PC-3 (cell line): ENCODE results near the gene CCDC88B. TPM values are rescaled to one million over a fixed set of nuclear protein-coding genes. Genes with fewer than 3 reads are reported as not detected.

Experiments
- ATAC-seq: fragments of 200-7000 bp; cut with Tn5 transposase; 2 replicates; pipeline ENCODE4 v1.9.1; 2020; ENCODE audit warnings: mild to moderate bottlenecking, moderate library complexity
- BruUV-seq: library from RNA; stranded (reverse); fragments of 400-500 nt; replicated peaks from 2 replicates; lab custom pipeline; 2021; lab: Mats Ljungman, UMichigan
- CTCF ChIA-PET: fragments of 300-600 bp; sonication (Branson Sonifier 250); formaldehyde crosslinking; loops from one replicate; lab custom pipeline; 2022; ENCODE audit warnings: antibody characterized with exemption; lab: Charles Lee
- POLR2A ChIA-PET: fragments of 300-600 bp; sonication (Branson Sonifier 250); formaldehyde crosslinking; loops from one replicate; lab custom pipeline; 2022; ENCODE audit warnings: antibody characterized with exemption; ENCODE audit not compliant: unreplicated experiment; lab: Charles Lee
- DNase-seq: peaks from one replicate; pipeline ENCODE4 v3.0.0-alpha.2; 2015
- H2AFZ ChIP-seq: fragments of 300-600 bp; sonication (generic); 2 replicates; pipeline ENCODE4 v1.6.0; 2016; ENCODE audit warnings: antibody characterized with exemption, low read length
- H3F3A ChIP-seq: fragments of 300-600 bp; sonication (generic); one replicate; pipeline ENCODE4 v1.6.0; 2017; ENCODE audit warnings: antibody characterized with exemption, low read length, control low read depth, mild to moderate bottlenecking; ENCODE audit not compliant: unreplicated experiment
- H3K27ac ChIP-seq: fragments of 300-600 bp; sonication (generic); 2 replicates; pipeline ENCODE4 v1.5.1; 2016; ENCODE audit warnings: mild to moderate bottlenecking, low read length
- H3K27me3 ChIP-seq: fragments of 300-600 bp; sonication (generic); 2 replicates; pipeline ENCODE4 v1.6.1; 2016; ENCODE audit warnings: low read length, mixed read lengths
- H3K36me3 ChIP-seq: fragments of 300-600 bp; sonication (generic); 2 replicates; pipeline ENCODE4 v1.6.1; 2016; ENCODE audit warnings: low read depth, mixed run types, low read length, mixed read lengths
- H3K4me1 ChIP-seq: fragments of 300-600 bp; sonication (generic); 2 replicates; pipeline ENCODE4 v1.5.1; 2016; ENCODE audit warnings: low read length; ENCODE audit not compliant: insufficient read depth
- H3K4me2 ChIP-seq: fragments of 300-600 bp; sonication (generic); 2 replicates; pipeline ENCODE4 v1.6.0; 2016; ENCODE audit warnings: low read length
- H3K4me3 ChIP-seq: fragments of 300-600 bp; sonication (generic); 2 replicates; pipeline ENCODE4 v1.5.1; 2016; ENCODE audit warnings: mild to moderate bottlenecking, low read length, mixed read lengths
- H3K79me2 ChIP-seq: fragments of 300-600 bp; sonication (generic); 2 replicates; pipeline ENCODE4 v1.6.1; 2017; ENCODE audit warnings: low read length, mixed read lengths
- H3K9ac ChIP-seq: fragments of 300-600 bp; sonication (generic); 2 replicates; pipeline ENCODE4 v1.6.0; 2016; ENCODE audit warnings: mild to moderate bottlenecking, low read length
- H3K9me2 ChIP-seq: fragments of 300-600 bp; sonication (generic); replicated peaks from 2 replicates; pipeline ENCODE4 v1.6.1; 2016; ENCODE audit warnings: mixed run types, low read length, mixed read lengths
- H3K9me3 ChIP-seq: fragments of 300-600 bp; sonication (generic); 2 replicates; pipeline ENCODE4 v1.6.1; 2016; ENCODE audit warnings: low read length, mixed read lengths
- H4K20me1 ChIP-seq: fragments of 300-600 bp; sonication (generic); 2 replicates; pipeline ENCODE4 v1.6.1; 2016; ENCODE audit warnings: low read length, mixed read lengths
- EZH2 ChIP-seq: fragments of 300-600 bp; sonication (generic); IDR thresholded peaks from one replicate; pipeline ENCODE4 v1.6.1; 2017; ENCODE audit warnings: antibody characterized with exemption, mild to moderate bottlenecking, low read length; ENCODE audit not compliant: unreplicated experiment
- EZH2phosphoT487 ChIP-seq: fragments of 300-600 bp; sonication (generic); IDR thresholded peaks from 2 replicates; pipeline ENCODE4 v1.6.1; 2018; ENCODE audit warnings: mild to moderate bottlenecking, antibody characterized with exemption, low read length, borderline replicate concordance
- intact Hi-C: fragments of 100-400 bp; cut with micrococcal nuclease; formaldehyde crosslinking; loops from 2 replicates; pipeline ENCODE4 v1.9.0; 2023
- total RNA-seq: library from RNA; depleted of rRNA; stranded (reverse); fragments of >200 nt; gene quantifications from 2 replicates; pipeline ENCODE4 v1.2.3, GENCODE V29; 2014
- TF ChIP-seq, protein P1 (sequence below): fragments of 300-600 bp; sonication (generic); conservative IDR thresholded peaks from 2 replicates; pipeline ENCODE4 v1.5.1; 2017; ENCODE audit warnings: antibody characterized with exemption, low read depth, mild to moderate bottlenecking, low read length

The CCDC88B gene
- total RNA-seq, 1 experiment from 2014 or later: 21.0 TPM

- no peaks in the 10 kb centered on the region for H3K27me3 ChIP-seq
- no peaks in the 10 kb centered on the region for H3K9me2 ChIP-seq
- no peak overlapping the region for H3K4me3 ChIP-seq
- no peak for ATAC-seq
- peaks cover 10% of the 10 kb centered on the region for H3K4me1 ChIP-seq
- no peak overlapping the region for H3K4me2 ChIP-seq
- no peaks in the 10 kb centered on the region for H3K79me2 ChIP-seq
- TF ChIP-seq EZH2phosphoT487 (no peak), EZH2 (no peak)
- TF ChIP-seq, protein P1, sequence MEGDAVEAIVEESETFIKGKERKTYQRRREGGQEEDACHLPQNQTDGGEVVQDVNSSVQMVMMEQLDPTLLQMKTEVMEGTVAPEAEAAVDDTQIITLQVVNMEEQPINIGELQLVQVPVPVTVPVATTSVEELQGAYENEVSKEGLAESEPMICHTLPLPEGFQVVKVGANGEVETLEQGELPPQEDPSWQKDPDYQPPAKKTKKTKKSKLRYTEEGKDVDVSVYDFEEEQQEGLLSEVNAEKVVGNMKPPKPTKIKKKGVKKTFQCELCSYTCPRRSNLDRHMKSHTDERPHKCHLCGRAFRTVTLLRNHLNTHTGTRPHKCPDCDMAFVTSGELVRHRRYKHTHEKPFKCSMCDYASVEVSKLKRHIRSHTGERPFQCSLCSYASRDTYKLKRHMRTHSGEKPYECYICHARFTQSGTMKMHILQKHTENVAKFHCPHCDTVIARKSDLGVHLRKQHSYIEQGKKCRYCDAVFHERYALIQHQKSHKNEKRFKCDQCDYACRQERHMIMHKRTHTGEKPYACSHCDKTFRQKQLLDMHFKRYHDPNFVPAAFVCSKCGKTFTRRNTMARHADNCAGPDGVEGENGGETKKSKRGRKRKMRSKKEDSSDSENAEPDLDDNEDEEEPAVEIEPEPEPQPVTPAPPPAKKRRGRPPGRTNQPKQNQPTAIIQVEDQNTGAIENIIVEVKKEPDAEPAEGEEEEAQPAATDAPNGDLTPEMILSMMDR: no peak
- no peaks in the 10 kb centered on the region for H3K9me3 ChIP-seq
- no TSS peak for BruUV-seq
- no peaks in the 10 kb centered on the region for H3K36me3 ChIP-seq
- H3K27ac ChIP-seq: no peak overlapping the region
- intact Hi-C loops: no loop called here
- no peak overlapping the region for H2AFZ ChIP-seq
- H4K20me1 ChIP-seq: no peaks in the 10 kb centered on the region
- CTCF ChIA-PET: no interaction called here
- H3F3A ChIP-seq: no peaks in the 10 kb centered on the region
- no peak overlapping the region for H3K9ac ChIP-seq
- POLR2A ChIA-PET: no interaction called here
- no peak for DNase-seq
Measured at GRCh38 chr11:64396079-64396591, 56.1 kb downstream of the CCDC88B start.

GRCh38 chr11:64400102-64400501 is 60.1 kb downstream of the CCDC88B start:
- H3K36me3 ChIP-seq: no peaks in the 10 kb centered on the region
- H3K9ac ChIP-seq: no peak overlapping the region
- H3K4me2 ChIP-seq: peak overlapping the region; percentile 46
- H3K27ac ChIP-seq: no peak overlapping the region
- TF ChIP-seq EZH2 (no peak), EZH2phosphoT487 (no peak)
- TF ChIP-seq, protein P1: no peak
- no TSS peak for BruUV-seq
- no peaks in the 10 kb centered on the region for H3K79me2 ChIP-seq
- H3F3A ChIP-seq: no peaks in the 10 kb centered on the region
- intact Hi-C loops: no loop called here
- 0 out of 2 replicates have a peak, but pooled peaks cover 9% of the 10 kb centered on the region for H3K27me3 ChIP-seq
- ATAC-seq: peak; percentile 86
- ChIA-PET CTCF (no interaction called here), POLR2A (no interaction called here)
- H3K9me2 ChIP-seq: no peaks in the 10 kb centered on the region
- DNase-seq: peak; percentile 47
- no peak overlapping the region for H3K4me3 ChIP-seq
- no peaks in the 10 kb centered on the region for H4K20me1 ChIP-seq
- peaks cover 10% of the 10 kb centered on the region for H3K4me1 ChIP-seq
- H2AFZ ChIP-seq: peak overlapping the region; percentile 12
- H3K9me3 ChIP-seq: no peaks in the 10 kb centered on the region

GRCh38 chr11:64400667-64401066 is 60.7 kb downstream of the CCDC88B start:
- Histone ChIP-seq H3K36me3 (no peaks in the 10 kb centered on the region), H3K27me3 (0 out of 2 replicates have a peak, but pooled peaks cover 9% of the 10 kb centered on the region), H2AFZ (no peak overlapping the region), H4K20me1 (no peaks in the 10 kb centered on the region), H3K4me1 (peaks cover 10% of the 10 kb centered on the region), H3K9me3 (no peaks in the 10 kb centered on the region), H3K27ac (no peak overlapping the region), H3K79me2 (no peaks in the 10 kb centered on the region), H3K9ac (no peak overlapping the region), H3F3A (no peaks in the 10 kb centered on the region), H3K4me2 (peak overlapping the region; percentile 46), H3K9me2 (no peaks in the 10 kb centered on the region), H3K4me3 (no peak overlapping the region)
- BruUV-seq: no TSS peak
- CTCF ChIA-PET: no interaction called here
- DNase-seq: peak; percentile 41
- POLR2A ChIA-PET: no interaction called here
- TF ChIP-seq, protein P1: no peak
- no peak for TF ChIP-seq EZH2phosphoT487
- no peak for TF ChIP-seq EZH2
- intact Hi-C loops: no loop called here
- 0 out of 2 replicates have a peak, but pooled peaks have one; percentile 18 for ATAC-seq
